ENCODE measurements around the gene ARID3B. TPM values are rescaled to one million over a fixed set of nuclear protein-coding genes. Genes with fewer than 3 reads are reported as not detected.

The ARID3B gene
- total RNA-seq, 8 experiments from 2014 or later = 1.1 to 22.6 (median 7.2) TPM

GRCh38 chr15:74558706-74559105 is 17.7 kb downstream of the ARID3B start:
- Histone ChIP-seq H3K4me1 (replicated peaks in 1 of 2) (no peaks in the 10 kb centered on the region), H3K4me3 (no peak overlapping the region), H3K27ac (no peak overlapping the region)
- WGBS, 10 experiments = 73 to 100% (median 91%) methylated on average over 3 to 4 of the region's 5 CpGs; no CpG with 5 or more reads in 5 of the 10 experiments
- no peak for ATAC-seq (replicated peaks in 6 of 8)
- in situ Hi-C loops (cut with MboI; ENCODE audit: low pct_unique_long_range_greater_than_20kb in 2 of 9, low sequenced_read_pairs in 9 of 9, unreplicated experiment in 9 of 9) = no loop called here

GRCh38 chr15:74563442-74563841 is 22.4 kb downstream of the ARID3B start:
- no peaks in the 10 kb centered on the region for H3K4me1 ChIP-seq (replicated peaks in 1 of 2)
- no peak overlapping the region for H3K4me3 ChIP-seq
- in situ Hi-C loops (cut with MboI; ENCODE audit: low pct_unique_long_range_greater_than_20kb in 2 of 9, low sequenced_read_pairs in 9 of 9, unreplicated experiment in 9 of 9) = no loop called here
- no peak for ATAC-seq (replicated peaks in 6 of 8)
- H3K27ac ChIP-seq = no peak overlapping the region
- WGBS, 10 experiments = 83 to 100% (median 94%) methylated on average over 1 to 3 of the region's 3 CpGs; no CpG with 5 or more reads in 5 of the 10 experiments

DNA sequence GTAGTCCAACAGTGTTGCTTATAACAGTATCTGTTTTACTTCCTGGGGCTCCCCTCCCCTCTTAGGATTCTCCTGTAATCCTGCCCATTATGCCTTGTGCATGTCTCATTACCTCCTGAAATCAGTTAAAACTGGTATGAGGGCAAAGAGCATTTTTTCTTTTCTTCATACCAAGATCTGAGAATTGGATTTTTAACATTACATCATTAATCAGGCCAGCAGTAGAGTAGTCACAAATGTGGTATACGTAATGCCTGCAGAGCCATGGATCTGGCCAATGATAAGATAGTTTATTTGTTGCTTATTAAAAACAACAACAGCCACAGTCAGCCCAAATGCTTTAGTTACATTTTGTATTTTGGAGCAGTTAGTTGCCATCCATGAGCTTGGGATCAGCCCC is 23.2 kb downstream of the ARID3B start:
- in situ Hi-C loops (cut with MboI; ENCODE audit: low pct_unique_long_range_greater_than_20kb in 2 of 9, low sequenced_read_pairs in 9 of 9, unreplicated experiment in 9 of 9) = no loop called here
- Histone ChIP-seq H3K4me1 (replicated peaks in 1 of 2) (no peaks in the 10 kb centered on the region), H3K4me3 (no peak overlapping the region), H3K27ac (no peak overlapping the region)
- WGBS, 10 experiments = 67 to 100% (median 100%) methylated on average over 1 of the region's 1 CpG; no CpG with 5 or more reads in 2 of the 10 experiments
- ATAC-seq (replicated peaks in 6 of 8) = no peak

GRCh38 chr15:74565381-74566085 is 24.5 kb downstream of the ARID3B start:
- ATAC-seq (replicated peaks in 6 of 8) = no peak
- in situ Hi-C loops (cut with MboI; ENCODE audit: low pct_unique_long_range_greater_than_20kb in 2 of 9, low sequenced_read_pairs in 9 of 9, unreplicated experiment in 9 of 9) = no loop called here
- Histone ChIP-seq H3K4me3 (no peak overlapping the region), H3K4me1 (replicated peaks in 1 of 2) (peaks cover 8% of the 10 kb centered on the region in 2 donors), H3K27ac (no peak overlapping the region)
- 43 to 100% (median 91%) methylated on average over 1 to 2 of the region's 2 CpGs; no CpG with 5 or more reads in 2 of the 10 experiments for WGBS, 10 experiments

- Histone ChIP-seq H3K4me1 (replicated peaks in 1 of 2) (peaks cover 16% of the 10 kb centered on the region in 2 donors), H3K4me3 (no peak overlapping the region), H3K27ac (no peak overlapping the region)
- WGBS, 10 experiments = 0 to 80% (median 67%) methylated on average over 1 of the region's 1 CpG; no CpG with 5 or more reads in 7 of the 10 experiments
- ATAC-seq (replicated peaks in 6 of 8) = no peak
- in situ Hi-C loops (cut with MboI; ENCODE audit: low pct_unique_long_range_greater_than_20kb in 2 of 9, low sequenced_read_pairs in 9 of 9, unreplicated experiment in 9 of 9) = no loop called here
Observed at GRCh38 chr15:74568594-74568993, 27.6 kb downstream of the ARID3B start.

DNA sequence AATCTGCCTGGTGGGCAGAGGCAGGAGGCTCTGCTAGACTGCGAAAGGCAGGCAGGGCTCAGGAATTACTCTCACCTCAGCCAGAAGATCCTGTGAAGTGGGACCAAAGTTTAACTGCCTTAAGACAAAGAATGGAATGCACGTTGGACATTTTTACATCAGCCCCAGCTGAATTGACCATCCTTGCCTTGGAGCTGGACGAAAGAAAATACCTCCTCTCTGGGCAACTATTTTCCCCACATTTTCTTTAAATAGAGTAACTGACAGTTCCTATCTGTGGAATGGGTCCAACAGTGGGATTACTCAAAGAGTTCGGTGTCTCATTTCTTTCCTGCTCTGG is 28.7 kb downstream of the ARID3B start:
- in situ Hi-C loops (cut with MboI; ENCODE audit: low pct_unique_long_range_greater_than_20kb in 2 of 9, low sequenced_read_pairs in 9 of 9, unreplicated experiment in 9 of 9) = no loop called here
- ATAC-seq (replicated peaks in 6 of 8) = no peak
- Histone ChIP-seq H3K4me3 (no peak overlapping the region), H3K27ac (no peak overlapping the region), H3K4me1 (replicated peaks in 1 of 2) (peaks cover 16% of the 10 kb centered on the region in 2 donors)
- 50 to 100% (median 86%) methylated on average over 1 to 4 of the region's 4 CpGs; no CpG with 5 or more reads in 2 of the 10 experiments for WGBS, 10 experiments

- Histone ChIP-seq H3K4me1 (replicated peaks in 1 of 2) (peaks cover 16% of the 10 kb centered on the region in 2 donors), H3K4me3 (no peak overlapping the region), H3K27ac (peak overlapping the region in 1 of 2 donors; percentile 25)
- in situ Hi-C loops (cut with MboI; ENCODE audit: low pct_unique_long_range_greater_than_20kb in 2 of 9, low sequenced_read_pairs in 9 of 9, unreplicated experiment in 9 of 9) = no loop called here
- 80 to 100% (median 100%) methylated on average over 1 to 2 of the region's 3 CpGs; no CpG with 5 or more reads in 7 of the 10 experiments for WGBS, 10 experiments
- no peak for ATAC-seq (replicated peaks in 6 of 8)
Observed at GRCh38 chr15:74571191-74571590, 30.2 kb downstream of the ARID3B start.

DNA sequence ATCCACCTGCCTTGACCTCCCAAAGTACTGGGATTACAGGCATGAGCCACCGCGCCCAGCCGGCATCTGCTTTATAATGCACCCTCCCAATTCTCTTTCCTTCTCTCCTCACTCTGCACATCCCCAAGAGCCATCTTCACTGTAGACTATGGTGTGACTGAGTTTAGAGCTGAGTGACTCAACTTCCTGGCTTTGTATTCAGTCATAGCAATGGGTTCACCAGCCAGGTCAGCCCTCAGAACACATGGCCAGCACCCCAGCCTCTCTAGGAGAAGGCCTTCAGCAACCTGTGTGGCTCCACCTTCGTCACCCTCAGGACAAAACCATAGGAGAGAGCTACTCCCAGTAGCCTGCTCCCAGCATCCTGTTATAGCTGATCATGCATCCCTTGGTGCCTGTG is 33.0 kb downstream of the ARID3B start:
- Histone ChIP-seq H3K27ac (no peak overlapping the region), H3K4me1 (replicated peaks in 1 of 2) (peaks cover 16% of the 10 kb centered on the region in 2 donors), H3K4me3 (no peak overlapping the region)
- in situ Hi-C loops (cut with MboI; ENCODE audit: low pct_unique_long_range_greater_than_20kb in 2 of 9, low sequenced_read_pairs in 9 of 9, unreplicated experiment in 9 of 9) = no loop called here
- no peak for ATAC-seq (replicated peaks in 6 of 8)
- 71 to 100% (median 97%) methylated on average over 1 to 4 of the region's 4 CpGs; no CpG with 5 or more reads in 4 of the 10 experiments for WGBS, 10 experiments

GRCh38 chr15:74578496-74578994 is 37.5 kb downstream of the ARID3B start:
- in situ Hi-C loops (cut with MboI; ENCODE audit: low pct_unique_long_range_greater_than_20kb in 2 of 9, low sequenced_read_pairs in 9 of 9, unreplicated experiment in 9 of 9) = no loop called here
- ATAC-seq (replicated peaks in 6 of 8) = no peak
- Histone ChIP-seq H3K4me1 (replicated peaks in 1 of 2) (no peaks in the 10 kb centered on the region), H3K27ac (no peak overlapping the region), H3K4me3 (no peak overlapping the region)
- WGBS, 10 experiments = 90 to 100% (median 100%) methylated on average over 2 to 3 of the region's 3 CpGs; no CpG with 5 or more reads in 1 of the 10 experiments

DNA sequence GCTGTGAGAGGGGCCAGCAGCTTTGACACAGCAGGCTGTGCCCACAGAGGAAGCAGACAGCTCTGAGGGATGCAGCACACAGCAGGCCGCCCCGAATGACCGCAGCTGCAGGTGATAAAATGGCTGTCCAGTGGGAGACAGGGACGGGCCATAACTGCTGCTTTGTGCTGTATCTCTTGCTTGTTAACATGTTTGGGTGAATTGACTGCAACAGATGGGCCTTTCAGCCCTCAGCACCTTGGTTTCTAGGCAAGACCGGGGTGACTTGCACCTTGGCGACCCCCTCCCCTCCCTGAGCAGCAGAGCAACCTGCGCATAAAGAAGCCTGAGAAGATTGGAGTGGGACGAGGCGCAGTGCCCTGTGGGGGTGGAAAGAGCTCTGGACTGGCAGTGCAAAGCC is 38.0 kb downstream of the ARID3B start:
- no peaks in the 10 kb centered on the region for H3K4me1 ChIP-seq (replicated peaks in 1 of 2)
- 62 to 95% (median 85%) methylated on average over 1 to 7 of the region's 9 CpGs; no CpG with 5 or more reads in 2 of the 10 experiments for WGBS, 10 experiments
- H3K4me3 ChIP-seq = no peak overlapping the region
- no peak for ATAC-seq (replicated peaks in 6 of 8)
- in situ Hi-C loops (cut with MboI; ENCODE audit: low pct_unique_long_range_greater_than_20kb in 2 of 9, low sequenced_read_pairs in 9 of 9, unreplicated experiment in 9 of 9) = no loop called here
- no peak overlapping the region for H3K27ac ChIP-seq

DNA sequence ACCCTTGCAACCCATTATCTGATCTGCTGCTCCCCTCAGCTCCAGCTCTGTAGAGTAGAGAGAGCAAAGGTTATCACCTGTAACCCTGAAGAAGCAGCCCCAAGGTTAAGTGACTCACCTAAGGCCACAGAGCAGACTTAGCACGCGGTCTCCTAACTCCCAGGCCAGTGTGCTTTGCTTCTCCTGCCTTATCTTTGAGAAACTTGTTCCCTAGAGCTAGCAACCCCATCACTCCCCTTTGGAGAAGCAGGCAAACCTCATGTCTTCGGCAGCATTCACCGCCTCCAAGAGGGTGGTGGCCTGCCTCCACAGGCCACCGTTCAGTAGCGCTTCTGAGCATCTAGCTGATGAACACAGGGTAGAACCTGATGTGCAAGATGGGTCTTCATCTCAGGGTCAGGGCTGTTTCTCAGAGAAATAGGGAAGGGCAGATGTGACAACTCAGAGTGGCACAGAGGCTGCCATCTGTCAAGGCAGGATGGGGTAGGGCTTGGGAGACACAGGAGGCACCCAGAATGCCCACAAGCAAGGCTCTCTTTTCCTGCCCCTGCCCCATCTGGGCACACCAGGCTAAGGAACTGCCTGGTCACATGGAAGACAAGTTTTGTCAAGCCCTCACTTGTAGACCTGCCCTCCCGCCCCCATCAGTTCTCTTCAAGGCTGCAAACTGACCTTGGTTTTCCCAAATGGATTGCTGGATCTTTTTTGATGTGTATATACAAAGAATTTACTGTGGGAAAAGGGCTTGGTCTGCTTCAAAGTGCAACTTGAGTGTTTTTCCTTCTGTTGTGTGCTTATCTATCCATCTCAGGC is 39.7 kb downstream of the ARID3B start:
- in situ Hi-C loops (cut with MboI; ENCODE audit: low pct_unique_long_range_greater_than_20kb in 2 of 9, low sequenced_read_pairs in 9 of 9, unreplicated experiment in 9 of 9) = no loop called here
- 86 to 100% (median 97%) methylated on average over 1 to 7 of the region's 7 CpGs; no CpG with 5 or more reads in 5 of the 10 experiments for WGBS, 10 experiments
- no peak overlapping the region for H3K4me3 ChIP-seq
- ATAC-seq (replicated peaks in 6 of 8) = no peak
- H3K27ac ChIP-seq = no peak overlapping the region
- H3K4me1 ChIP-seq (replicated peaks in 1 of 2) = no peaks in the 10 kb centered on the region

DNA sequence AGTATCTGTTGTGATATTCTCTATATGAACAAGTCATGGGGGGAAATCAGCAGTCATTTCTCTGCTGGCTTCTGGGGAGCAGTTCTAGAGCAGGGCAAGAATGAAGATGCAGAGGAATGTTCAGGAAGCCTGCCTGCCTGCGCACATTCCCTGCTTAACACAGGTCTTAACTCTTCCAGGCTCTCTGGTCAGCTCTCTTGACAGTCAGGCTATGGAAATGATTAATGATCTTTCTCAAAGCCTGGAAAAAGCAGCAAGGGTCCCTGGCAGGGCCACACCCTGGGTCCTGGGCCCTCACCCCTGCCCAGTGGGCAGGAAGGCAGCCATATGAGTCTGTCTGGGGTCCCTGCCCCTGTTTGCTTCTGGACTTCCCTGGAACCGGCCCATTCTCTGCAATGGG is 43.2 kb downstream of the ARID3B start:
- ATAC-seq (replicated peaks in 6 of 8) = no peak
- no peak overlapping the region for H3K27ac ChIP-seq
- in situ Hi-C loops (cut with MboI; ENCODE audit: low pct_unique_long_range_greater_than_20kb in 2 of 9, low sequenced_read_pairs in 9 of 9, unreplicated experiment in 9 of 9) = no loop called here
- H3K4me1 ChIP-seq (replicated peaks in 1 of 2) = peaks cover 6 to 8% of the 10 kb centered on the region in 2 donors
- whole genome bisulfite sequencing, 10 experiments = 83 to 100% (median 94%) methylated on average over 1 to 2 of the region's 2 CpGs; no CpG with 5 or more reads in 6 of the 10 experiments
- no peak overlapping the region for H3K4me3 ChIP-seq

- Histone ChIP-seq H3K27ac (no peak overlapping the region), H3K4me1 (replicated peaks in 1 of 2) (peaks cover 11 to 14% of the 10 kb centered on the region in 2 donors), H3K4me3 (no peak overlapping the region)
- no peak for ATAC-seq (replicated peaks in 6 of 8)
- in situ Hi-C loops (cut with MboI; ENCODE audit: low pct_unique_long_range_greater_than_20kb in 2 of 9, low sequenced_read_pairs in 9 of 9, unreplicated experiment in 9 of 9) = no loop called here
- 43 to 100% (median 62%) methylated on average over 1 to 4 of the region's 4 CpGs; no CpG with 5 or more reads in 6 of the 10 experiments for WGBS, 10 experiments
Observed at GRCh38 chr15:74584779-74585178, 43.8 kb downstream of the ARID3B start.
